HCT116 (cell line): ENCODE measurements around the gene KCNN3. TPM values are rescaled to one million over a fixed set of nuclear protein-coding genes. Genes with fewer than 3 reads are reported as not detected.

Experiments used
- ATAC-seq: fragments of 200-7000 bp; cut with Tn5 transposase; 2 replicates; pipeline ENCODE4 v1.9.1; 2020; ENCODE audit warnings: mild to moderate bottlenecking, moderate library complexity
- BruUV-seq: library from RNA; stranded (reverse); fragments of 400-500 nt; replicated peaks from 2 replicates; lab custom pipeline; 2021; lab: Mats Ljungman, UMichigan
- CTCF ChIA-PET: fragments of 300-600 bp; sonication (Branson Sonifier 250); formaldehyde crosslinking; loops from one replicate; lab custom pipeline; 2021; ENCODE audit warnings: antibody characterized with exemption; lab: Charles Lee
- POLR2A ChIA-PET: fragments of 300-600, 350-600 bp; sonication (Branson Sonifier 250); formaldehyde crosslinking; loops from one replicate; lab custom pipeline; 2021; ENCODE audit warnings: antibody characterized with exemption; lab: Charles Lee
- RAD21 ChIA-PET, 2 experiments: fragments of 300-600 bp; sonication (Branson Sonifier 250); formaldehyde crosslinking; loops; one replicate each; lab custom pipeline; 2023; ENCODE audit warnings: low total read pairs in 2 of 2; ENCODE audit not compliant: uncharacterized antibody in 2 of 2, unreplicated experiment in 2 of 2, low non-redundant PET in 1 of 2; lab: Charles Lee
- DNase-seq: peaks from one replicate; pipeline ENCODE4 v3.0.0-alpha.2; 2010; ENCODE audit warnings: low read depth, low spot score
- H2AFZ ChIP-seq: fragments of 200-600 bp; shearing (Covaris generic), sonication (generic); 2 replicates; pipeline ENCODE4 v1.6.1; 2017; ENCODE audit warnings: low read depth, mixed run types, mixed read lengths, antibody characterized with exemption, low read length; ENCODE audit not compliant: poor library complexity, severe bottlenecking
- H3K27ac ChIP-seq: 2 replicates; pipeline ENCODE4 v1.5.1; 2012; ENCODE audit warnings: low read depth, low read length
- H3K27me3 ChIP-seq: fragments of 200-600 bp; sonication (generic); 2 replicates; pipeline ENCODE4 v1.6.1; 2016; ENCODE audit warnings: mixed run types, low read length, mixed read lengths; ENCODE audit not compliant: insufficient read depth
- H3K36me3 ChIP-seq, 2 experiments: fragments of 200-500 bp in 1 of 2; fragments of 200-600 bp in 1 of 2; sonication (Bioruptor generic) in 1 of 2; sonication (generic) in 1 of 2; 2 replicates each; pipeline versions ENCODE4 v1.5.1 to v1.6.1; 2014 to 2016; ENCODE audit warnings: low read length in 2 of 2, inconsistent platforms in 1 of 2, mixed read lengths in 1 of 2, mixed run types in 1 of 2; ENCODE audit not compliant: insufficient read depth in 2 of 2, control insufficient read depth in 1 of 2
- H3K4me1 ChIP-seq, 2 experiments: fragments of 200-600 bp in 1 of 2; sonication (generic) in 1 of 2; 2 replicates each; pipeline versions ENCODE4 v1.5.1 to v1.6.1; 2012 to 2017; ENCODE audit warnings: low read length in 2 of 2, inconsistent platforms in 1 of 2, mild to moderate bottlenecking in 1 of 2, mixed read lengths in 1 of 2, mixed run types in 1 of 2, moderate library complexity in 1 of 2; ENCODE audit not compliant: insufficient read depth in 2 of 2, control insufficient read depth in 1 of 2
- H3K4me2 ChIP-seq: fragments of 200-600 bp; sonication (generic); 2 replicates; pipeline ENCODE4 v1.6.1; 2017; ENCODE audit warnings: mixed run types, low read length, mixed read lengths
- H3K4me3 ChIP-seq, 2 experiments: fragments of 200-600 bp in 1 of 2; sonication (generic) in 1 of 2; replicated peaks in 1 of 2; 2 replicates each; pipeline ENCODE4 v1.5.1; 2011 to 2016; ENCODE audit warnings: low read length in 2 of 2, control low read depth in 1 of 2, low read depth in 1 of 2, mild to moderate bottlenecking in 1 of 2, mixed read lengths in 1 of 2, mixed run types in 1 of 2
- H3K79me2 ChIP-seq: fragments of 200-600 bp; sonication (generic); 2 replicates; pipeline ENCODE4 v1.6.1; 2017; ENCODE audit warnings: mild to moderate bottlenecking, mixed run types, low read length, moderate library complexity, mixed read lengths; ENCODE audit not compliant: insufficient read depth
- H3K9ac ChIP-seq: fragments of 200-600 bp; sonication (generic); 2 replicates; pipeline ENCODE4 v1.6.1; 2016; ENCODE audit warnings: low read length, mixed read lengths
- H3K9me2 ChIP-seq: fragments of 200-600 bp; sonication (generic), shearing (Covaris generic); 2 replicates; pipeline ENCODE4 v1.6.1; 2017; ENCODE audit warnings: mixed run types, mild to moderate bottlenecking, moderate library complexity; ENCODE audit not compliant: insufficient read depth
- H3K9me3 ChIP-seq, 2 experiments: fragments of 200-500 bp in 1 of 2; fragments of 200-600 bp in 1 of 2; sonication (Bioruptor generic) in 1 of 2; sonication (generic) in 1 of 2; 2 replicates each; pipeline ENCODE4 v1.6.1; 2014 to 2017; ENCODE audit warnings: low read length in 2 of 2, mixed read lengths in 2 of 2, inconsistent platforms in 1 of 2, low read depth in 1 of 2, mild to moderate bottlenecking in 1 of 2, mixed run types in 1 of 2, moderate library complexity in 1 of 2; ENCODE audit not compliant: control insufficient read depth in 1 of 2, insufficient read depth in 1 of 2
- H4K20me1 ChIP-seq: fragments of 200-600 bp; sonication (generic), shearing (Covaris generic); 2 replicates; pipeline ENCODE4 v1.6.1; 2017; ENCODE audit warnings: mixed run types, mild to moderate bottlenecking, moderate library complexity; ENCODE audit not compliant: insufficient read depth
- ATF3 ChIP-seq: IDR thresholded peaks from 2 replicates; pipeline ENCODE4 v1.6.1; 2012
- CTCF ChIP-seq, 3 experiments: fragments of 200-600 bp in 1 of 3; sonication (generic) in 1 of 3; IDR thresholded peaks in 2 of 3; conservative IDR thresholded peaks in 1 of 3; 2 replicates each; pipeline ENCODE4 v1.5.1; 2012 to 2017; ENCODE audit warnings: low read depth in 2 of 3, low read length in 2 of 3, antibody characterized with exemption in 1 of 3, borderline replicate concordance in 1 of 3, control low read depth in 1 of 3, mild to moderate bottlenecking in 1 of 3, mixed read lengths in 1 of 3, mixed run types in 1 of 3, moderate library complexity in 1 of 3; ENCODE audit not compliant: insufficient read depth in 1 of 3
- REST ChIP-seq: IDR thresholded peaks from 2 replicates; pipeline ENCODE4 v1.6.1; 2012; ENCODE audit warnings: low read depth
- ZFX ChIP-seq: fragments of 450-650 bp; IDR thresholded peaks from 2 replicates; pipeline ENCODE4 v1.6.1; 2017
- ZNF274 ChIP-seq: fragments of 200-500 bp; sonication (Bioruptor generic); IDR thresholded peaks from 2 replicates; pipeline ENCODE4 v1.6.1; 2014; ENCODE audit warnings: mild to moderate bottlenecking, low read depth, low read length, inconsistent platforms
- intact Hi-C: fragments of 100-400 bp; cut with micrococcal nuclease; formaldehyde crosslinking; loops from 2 replicates; pipeline ENCODE4 v1.10.0; 2022
- total RNA-seq: library from RNA; stranded (reverse); gene quantifications from one replicate; pipeline ENCODE4 v1.2.1, GENCODE V29; 2021; ENCODE audit not compliant: unreplicated experiment

KCNN3 gene
- total RNA-seq, 1 experiment from 2014 or later: 1.1 TPM

DNA sequence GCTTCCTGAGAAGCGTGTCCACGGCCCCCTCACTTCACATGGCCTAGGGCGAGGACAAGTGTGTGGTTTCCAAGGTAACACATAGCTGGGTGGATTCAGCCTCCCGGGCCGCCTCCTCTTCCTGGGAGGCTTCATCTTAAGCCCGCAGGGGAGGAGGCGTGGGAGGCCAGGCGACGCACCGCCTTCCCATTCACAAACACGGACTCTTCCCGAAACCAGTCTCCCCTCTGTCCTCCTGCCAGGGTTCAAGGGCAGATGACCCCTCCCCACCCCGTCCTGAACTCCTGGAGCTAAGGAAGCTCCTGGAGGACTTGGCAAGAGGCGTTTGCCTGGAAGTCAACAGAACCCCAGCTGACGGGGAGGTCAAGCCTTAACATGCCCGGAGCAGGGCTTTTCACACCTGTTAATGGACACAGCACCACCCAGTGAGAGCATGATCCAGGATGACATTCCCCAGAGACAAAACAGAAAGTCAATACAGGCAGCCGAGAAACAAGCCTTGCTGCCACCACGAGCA is 56.7 kb downstream of the KCNN3 start (continued):
- TF ChIP-seq REST (no peak), ZNF274 (no peak)

DNA sequence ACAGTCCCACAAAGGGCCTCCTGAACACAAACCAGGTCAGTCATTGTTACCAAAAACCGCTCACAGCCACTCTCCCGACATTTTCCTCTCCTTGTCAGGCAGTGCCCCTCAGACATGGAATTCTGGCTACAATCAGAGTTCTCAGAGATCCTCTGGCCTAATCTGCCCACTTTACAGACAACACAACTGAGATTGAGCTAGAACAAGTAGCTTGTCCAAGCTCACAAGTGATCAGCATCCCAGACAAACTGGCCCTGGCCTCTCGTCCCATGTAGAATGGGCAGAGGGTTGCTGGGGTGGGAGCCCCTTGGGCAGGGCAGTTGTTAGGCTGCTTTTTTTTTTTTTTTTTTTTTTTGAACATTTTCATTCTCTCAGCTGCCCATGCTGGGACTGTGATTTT is 57.2 kb downstream of the KCNN3 start:
- CTCF ChIA-PET: no interaction called here
- intact Hi-C loops: no loop called here
- no TSS peak for BruUV-seq
- ATAC-seq (no peak), DNase-seq (no peak)
- H3K27ac ChIP-seq: no peak overlapping the region
- RAD21 ChIA-PET: interaction anchor here in 1 of 2 experiments (0.7 kb wide), 1 partner anchor 12 kb away, joined by 5 read pairs; no protein-coding TSS in a partner anchor
- no peak overlapping the region for H3K4me3 ChIP-seq
- no peak overlapping the region for H2AFZ ChIP-seq
- H3K4me2 ChIP-seq: no peak overlapping the region
- H3K79me2 ChIP-seq: no peaks in the 10 kb centered on the region
- POLR2A ChIA-PET: no interaction called here
- TF ChIP-seq ATF3 (no peak), CTCF (IDR thresholded peaks at IDR 0.05 in 2 of 3, conservative IDR thresholded peaks at IDR 0.05 in 1 of 3; ENCODE audit: borderline replicate concordance in 1 of 3, insufficient read depth in 1 of 3, low read depth in 2 of 3, low read length in 2 of 3) (no peak), ZFX (no peak)
- peaks cover 19 to 28% of the 10 kb centered on the region in 2 experiments; a peak in 3 of 4 replicates for H3K4me1 ChIP-seq
- no peaks in the 10 kb centered on the region for H3K27me3 ChIP-seq
- no peaks in the 10 kb centered on the region for H4K20me1 ChIP-seq
- H3K36me3 ChIP-seq: no peaks in the 10 kb centered on the region
- no peaks in the 10 kb centered on the region for H3K9me3 ChIP-seq
- no peaks in the 10 kb centered on the region for H3K9me2 ChIP-seq
- no peak overlapping the region for H3K9ac ChIP-seq
